Activated naive CD8-positive, alpha-beta T cell (primary cell): ENCODE data around the gene CIDEA.

ENCODE experiments used
- H3K27ac Mint-ChIP-seq: one replicate; pipeline ENCODE4 v1.8.0; 2021; ENCODE audit warnings: mixed read lengths
- H3K27me3 Mint-ChIP-seq: one replicate; pipeline ENCODE4 v1.8.0; 2021; ENCODE audit warnings: mixed read lengths
- H3K36me3 Mint-ChIP-seq: one replicate; pipeline ENCODE4 v1.8.0; 2021; ENCODE audit warnings: mixed read lengths
- H3K4me1 Mint-ChIP-seq: one replicate; pipeline ENCODE4 v1.8.0; 2021; ENCODE audit warnings: low read depth, mixed read lengths
- H3K4me3 Mint-ChIP-seq: one replicate; pipeline ENCODE4 v1.8.0; 2021; ENCODE audit warnings: mild to moderate bottlenecking, mixed read lengths
- H3K9me3 Mint-ChIP-seq: one replicate; pipeline ENCODE4 v1.8.0; 2021; ENCODE audit warnings: low read depth, mixed read lengths

Gene CIDEA

GRCh38 chr18:12296087-12296403 lies 41.9 kb downstream of the CIDEA start:
- no peak overlapping the region for H3K27ac Mint-ChIP-seq
- peaks cover 8% of the 10 kb centered on the region for H3K27me3 Mint-ChIP-seq
- H3K36me3 Mint-ChIP-seq = no peaks in the 10 kb centered on the region
- no peak overlapping the region for H3K4me3 Mint-ChIP-seq
- H3K4me1 Mint-ChIP-seq = no peaks in the 10 kb centered on the region
- H3K9me3 Mint-ChIP-seq = no peaks in the 10 kb centered on the region

GRCh38 chr18:12296457-12296856 lies 42.3 kb downstream of the CIDEA start:
- Mint-ChIP-seq H3K4me3 (no peak overlapping the region), H3K4me1 (no peaks in the 10 kb centered on the region), H3K36me3 (no peaks in the 10 kb centered on the region), H3K27ac (no peak overlapping the region), H3K9me3 (no peaks in the 10 kb centered on the region), H3K27me3 (peaks cover 6% of the 10 kb centered on the region)

GRCh38 chr18:12299862-12300261 lies 45.7 kb downstream of the CIDEA start:
- Mint-ChIP-seq H3K4me3 (no peak overlapping the region), H3K27me3 (peaks cover 9% of the 10 kb centered on the region), H3K36me3 (no peaks in the 10 kb centered on the region), H3K4me1 (no peaks in the 10 kb centered on the region), H3K9me3 (no peaks in the 10 kb centered on the region), H3K27ac (no peak overlapping the region)

GRCh38 chr18:12301263-12302005 lies 47.3 kb downstream of the CIDEA start:
- Mint-ChIP-seq H3K4me3 (no peak overlapping the region), H3K27ac (no peak overlapping the region), H3K36me3 (no peaks in the 10 kb centered on the region), H3K9me3 (no peaks in the 10 kb centered on the region), H3K27me3 (peaks cover 14% of the 10 kb centered on the region), H3K4me1 (no peaks in the 10 kb centered on the region)

GRCh38 chr18:12302391-12303147 lies 48.4 kb downstream of the CIDEA start:
- H3K4me1 Mint-ChIP-seq = peaks cover 9% of the 10 kb centered on the region
- no peaks in the 10 kb centered on the region for H3K36me3 Mint-ChIP-seq
- peaks cover 22% of the 10 kb centered on the region for H3K27me3 Mint-ChIP-seq
- no peaks in the 10 kb centered on the region for H3K9me3 Mint-ChIP-seq
- no peak overlapping the region for H3K4me3 Mint-ChIP-seq
- no peak overlapping the region for H3K27ac Mint-ChIP-seq

- Mint-ChIP-seq H3K4me3 (no peak overlapping the region), H3K4me1 (peaks cover 9% of the 10 kb centered on the region), H3K9me3 (no peaks in the 10 kb centered on the region), H3K27ac (no peak overlapping the region), H3K36me3 (peaks cover 2% of the 10 kb centered on the region), H3K27me3 (peaks cover 25% of the 10 kb centered on the region)
These were observed 50.4 kb downstream of the CIDEA start for GRCh38 chr18:12304351-12305210.

GRCh38 chr18:12305211-12305610 lies 51.0 kb downstream of the CIDEA start:
- peaks cover 4% of the 10 kb centered on the region for H3K36me3 Mint-ChIP-seq
- H3K27me3 Mint-ChIP-seq = peaks cover 28% of the 10 kb centered on the region
- no peak overlapping the region for H3K27ac Mint-ChIP-seq
- H3K4me3 Mint-ChIP-seq = no peak overlapping the region
- H3K4me1 Mint-ChIP-seq = peaks cover 9% of the 10 kb centered on the region
- H3K9me3 Mint-ChIP-seq = no peaks in the 10 kb centered on the region

- Mint-ChIP-seq H3K4me1 (peaks cover 9% of the 10 kb centered on the region), H3K27ac (no peak overlapping the region), H3K36me3 (peaks cover 4% of the 10 kb centered on the region), H3K9me3 (no peaks in the 10 kb centered on the region), H3K4me3 (no peak overlapping the region), H3K27me3 (peaks cover 32% of the 10 kb centered on the region)
These were observed 51.9 kb downstream of the CIDEA start for GRCh38 chr18:12305930-12306629.

- H3K27me3 Mint-ChIP-seq = peaks cover 32% of the 10 kb centered on the region
- H3K4me3 Mint-ChIP-seq = peak overlapping the region; percentile 81
- H3K9me3 Mint-ChIP-seq = peaks cover 3% of the 10 kb centered on the region
- peaks cover 9% of the 10 kb centered on the region for H3K4me1 Mint-ChIP-seq
- no peak overlapping the region for H3K27ac Mint-ChIP-seq
- peaks cover 8% of the 10 kb centered on the region for H3K36me3 Mint-ChIP-seq
These were observed 52.9 kb downstream of the CIDEA start for GRCh38 chr18:12306752-12307700.

- H3K9me3 Mint-ChIP-seq = peaks cover 3% of the 10 kb centered on the region
- peaks cover 9% of the 10 kb centered on the region for H3K4me1 Mint-ChIP-seq
- peak within 1 kb of the TSS; percentile 81 for H3K4me3 Mint-ChIP-seq
- peaks cover 32% of the 10 kb centered on the region for H3K27me3 Mint-ChIP-seq
- H3K27ac Mint-ChIP-seq = no peak within 1 kb of the TSS
- peaks cover 8% of the 10 kb centered on the region for H3K36me3 Mint-ChIP-seq
These were observed 53.7 kb downstream of the CIDEA start, which contains the start of gene TUBB6 for GRCh38 chr18:12307701-12308385. Gene TUBB6, plus strand, starts transcription at chr18:12308241. Its CDS starts 52 bp downstream, at chr18:12308293.

- Mint-ChIP-seq H3K27me3 (peaks cover 32% of the 10 kb centered on the region), H3K4me3 (peak overlapping the region; percentile 59), H3K27ac (no peak overlapping the region), H3K4me1 (peaks cover 9% of the 10 kb centered on the region), H3K9me3 (peaks cover 9% of the 10 kb centered on the region), H3K36me3 (peaks cover 8% of the 10 kb centered on the region)
These were observed 54.4 kb downstream of the CIDEA start for GRCh38 chr18:12308386-12309100.

GRCh38 chr18:12309683-12310198 lies 55.6 kb downstream of the CIDEA start:
- H3K36me3 Mint-ChIP-seq = peaks cover 8% of the 10 kb centered on the region

More at GRCh38 chr18:12309683-12310198, 55.6 kb downstream of the CIDEA start:
- Mint-ChIP-seq H3K4me3 (peak overlapping the region; percentile 50), H3K9me3 (peaks cover 9% of the 10 kb centered on the region), H3K4me1 (peaks cover 9% of the 10 kb centered on the region), H3K27ac (no peak overlapping the region), H3K27me3 (peaks cover 25% of the 10 kb centered on the region)
